Brain microvascular endothelial cell (primary cell): ENCODE results near the gene NARF.

Experiments used
- DNase-seq: peaks from one replicate; pipeline ENCODE4 v3.0.0-alpha.2; 2020
- H3K27ac ChIP-seq: fragments of 250-450 bp; sonication (Bioruptor Pico); 2 replicates; pipeline ENCODE4 v1.5.1; 2020; ENCODE audit warnings: mild to moderate bottlenecking, moderate library complexity
- H3K27me3 ChIP-seq: fragments of 250-450 bp; sonication (Bioruptor Pico); replicated peaks from 2 replicates; pipeline ENCODE4 v1.5.1; 2020; ENCODE audit warnings: mild to moderate bottlenecking
- H3K36me3 ChIP-seq: fragments of 250-450 bp; sonication (Bioruptor Pico); replicated peaks from 2 replicates; pipeline ENCODE4 v1.5.1; 2020; ENCODE audit warnings: mild to moderate bottlenecking
- H3K4me3 ChIP-seq: 2 replicates; pipeline ENCODE4 v1.5.1; 2011; ENCODE audit warnings: low read depth, mild to moderate bottlenecking, control low read depth, low read length, moderate library complexity
- in situ Hi-C: cut with HindIII; loops from 2 replicates; pipeline ENCODE4 v1.10.0; 2017; ENCODE audit warnings: low sequenced_read_pairs, low pct_ligation_motif_present
- TF ChIP-seq, protein P1 (sequence below): IDR thresholded peaks from 2 replicates; pipeline ENCODE4 v1.5.1; 2011; ENCODE audit warnings: low read depth, mild to moderate bottlenecking, moderate library complexity, low read length, control low read depth, inconsistent platforms; ENCODE audit errors: missing control alignments

The NARF gene

DNA sequence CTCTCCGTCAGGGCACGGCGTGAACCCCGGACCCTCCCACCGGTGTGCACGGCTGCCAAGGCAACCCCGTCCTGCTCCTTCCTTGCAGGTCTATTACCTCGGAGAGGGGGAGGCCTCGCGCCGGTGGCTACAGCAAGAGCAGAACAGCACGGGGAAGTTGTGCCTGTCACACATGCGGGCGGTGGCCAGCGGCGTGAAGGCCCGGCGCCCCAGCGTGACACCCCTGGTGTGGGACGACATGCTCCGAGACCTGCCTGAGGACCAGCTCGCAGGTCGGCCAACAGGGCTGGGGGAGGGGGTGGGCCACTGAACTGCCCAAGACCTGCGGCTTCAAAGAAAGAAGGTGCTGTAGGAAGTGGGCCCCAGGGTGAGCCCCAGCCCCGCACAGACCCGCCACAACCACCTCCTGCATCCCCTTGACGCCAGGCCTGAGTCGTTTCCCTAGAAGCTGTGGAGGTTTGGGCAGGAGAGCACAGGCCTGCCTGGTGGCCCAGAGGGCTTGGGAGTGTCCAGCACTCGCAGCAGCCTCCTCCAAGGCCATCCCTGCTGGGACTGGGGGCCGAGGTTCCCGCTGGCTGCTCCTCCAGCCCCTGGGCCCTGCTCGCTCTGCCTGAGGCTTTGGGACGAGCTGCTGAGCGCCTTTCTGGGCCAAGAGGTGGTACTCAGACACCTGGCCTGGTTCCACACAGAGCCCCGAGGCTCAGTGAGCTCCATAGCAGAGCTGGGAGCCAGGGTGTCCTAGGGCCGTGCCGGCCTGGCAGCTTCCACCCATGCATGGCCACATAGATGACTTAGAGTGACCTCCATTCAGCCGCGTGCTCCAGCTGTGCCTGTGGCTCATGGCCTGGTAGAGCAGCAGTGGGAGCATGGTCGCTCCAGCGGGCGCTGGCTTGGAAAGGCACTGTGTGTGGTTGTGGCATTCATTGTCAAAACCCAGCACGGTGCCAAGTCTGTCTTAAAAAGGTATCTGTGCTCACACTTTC lies 22.6 kb upstream of the NARF start:
- in situ Hi-C loops, result no loop called here
- Histone ChIP-seq H3K4me3 (no peak overlapping the region), H3K27ac (no peak overlapping the region), H3K36me3 (no peaks in the 10 kb centered on the region), H3K27me3 (no peaks in the 10 kb centered on the region)
- no peak for DNase-seq
- TF ChIP-seq, protein P1, sequence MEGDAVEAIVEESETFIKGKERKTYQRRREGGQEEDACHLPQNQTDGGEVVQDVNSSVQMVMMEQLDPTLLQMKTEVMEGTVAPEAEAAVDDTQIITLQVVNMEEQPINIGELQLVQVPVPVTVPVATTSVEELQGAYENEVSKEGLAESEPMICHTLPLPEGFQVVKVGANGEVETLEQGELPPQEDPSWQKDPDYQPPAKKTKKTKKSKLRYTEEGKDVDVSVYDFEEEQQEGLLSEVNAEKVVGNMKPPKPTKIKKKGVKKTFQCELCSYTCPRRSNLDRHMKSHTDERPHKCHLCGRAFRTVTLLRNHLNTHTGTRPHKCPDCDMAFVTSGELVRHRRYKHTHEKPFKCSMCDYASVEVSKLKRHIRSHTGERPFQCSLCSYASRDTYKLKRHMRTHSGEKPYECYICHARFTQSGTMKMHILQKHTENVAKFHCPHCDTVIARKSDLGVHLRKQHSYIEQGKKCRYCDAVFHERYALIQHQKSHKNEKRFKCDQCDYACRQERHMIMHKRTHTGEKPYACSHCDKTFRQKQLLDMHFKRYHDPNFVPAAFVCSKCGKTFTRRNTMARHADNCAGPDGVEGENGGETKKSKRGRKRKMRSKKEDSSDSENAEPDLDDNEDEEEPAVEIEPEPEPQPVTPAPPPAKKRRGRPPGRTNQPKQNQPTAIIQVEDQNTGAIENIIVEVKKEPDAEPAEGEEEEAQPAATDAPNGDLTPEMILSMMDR, result no peak

DNA sequence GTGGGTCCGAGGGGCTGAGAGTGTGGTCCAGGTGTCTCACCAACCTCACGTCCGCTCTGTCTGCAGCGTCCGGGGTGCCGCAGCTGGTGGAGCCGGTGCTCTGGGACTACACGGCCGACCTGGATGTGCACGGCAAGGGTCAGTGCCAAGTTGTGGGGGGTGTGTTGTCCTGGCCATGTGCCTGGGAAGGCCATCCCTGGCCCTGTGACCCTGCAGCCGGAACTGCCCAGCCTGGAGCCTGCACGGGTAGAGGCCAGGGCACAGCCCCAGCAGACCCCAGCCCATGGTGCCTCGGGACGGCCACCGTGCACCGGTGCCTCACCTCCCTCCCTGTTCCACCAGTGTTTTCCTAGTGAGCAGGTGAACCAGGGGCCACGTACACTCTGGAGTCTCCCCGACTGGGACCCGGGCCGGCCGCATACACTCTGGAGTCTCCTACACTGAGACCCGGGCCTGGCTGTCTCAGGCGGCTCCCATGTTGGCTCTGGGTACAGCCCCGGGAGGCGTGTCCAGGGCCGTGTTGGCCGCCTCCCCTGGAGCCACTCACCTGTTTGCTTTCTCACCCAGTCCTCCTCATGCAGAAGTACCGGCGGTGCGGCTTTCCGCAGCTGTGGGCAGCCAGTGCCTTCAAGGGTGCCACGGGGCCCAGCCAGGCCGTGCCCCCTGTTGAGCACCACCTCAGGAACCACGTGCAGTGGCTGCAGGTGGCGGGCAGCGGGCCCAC lies 21.8 kb upstream of the NARF start:
- Histone ChIP-seq H3K4me3 (no peak overlapping the region), H3K36me3 (no peaks in the 10 kb centered on the region)
- in situ Hi-C loops, result no loop called here

DNA sequence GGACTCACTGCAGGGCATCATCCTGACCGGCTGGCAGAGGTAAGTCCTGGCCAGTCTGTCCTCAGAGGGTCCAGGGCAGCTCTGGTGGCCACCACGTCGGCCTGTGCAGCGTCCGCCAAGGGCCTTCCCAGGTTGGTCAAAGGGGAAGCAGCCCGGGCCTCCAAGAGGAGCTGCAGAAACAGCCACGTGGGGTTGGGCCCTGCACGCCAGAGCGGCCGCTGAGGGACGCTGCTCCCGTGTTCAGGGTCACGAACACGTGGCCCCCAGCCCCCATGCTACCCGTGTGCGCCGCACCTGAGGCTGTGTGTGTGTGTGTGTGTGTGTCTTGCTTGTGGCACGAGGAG lies 21.2 kb upstream of the NARF start:
- TF ChIP-seq, protein P1, result no peak
- Histone ChIP-seq H3K27me3 (no peaks in the 10 kb centered on the region), H3K4me3 (no peak overlapping the region), H3K36me3 (no peaks in the 10 kb centered on the region), H3K27ac (no peak overlapping the region)
- in situ Hi-C loops, result no loop called here
- no peak for DNase-seq

More for the DNA sequence above, 21.8 kb upstream of the NARF start:
- no peak overlapping the region for H3K27ac ChIP-seq
- TF ChIP-seq, protein P1, result no peak
- no peaks in the 10 kb centered on the region for H3K27me3 ChIP-seq
- DNase-seq, result no peak

- TF ChIP-seq, protein P1, result no peak
- H3K27ac ChIP-seq, result no peak overlapping the region
- H3K36me3 ChIP-seq, result peaks cover 6% of the 10 kb centered on the region
- no peaks in the 10 kb centered on the region for H3K27me3 ChIP-seq
- no peak overlapping the region for H3K4me3 ChIP-seq
- no peak for DNase-seq
- in situ Hi-C loops, result no loop called here
Measured at GRCh38 chr17:82438401-82439193, 19.9 kb upstream of the NARF start.

- peaks cover 8% of the 10 kb centered on the region for H3K36me3 ChIP-seq
- no peaks in the 10 kb centered on the region for H3K27me3 ChIP-seq
- no peak for DNase-seq
- H3K4me3 ChIP-seq, result no peak overlapping the region
- H3K27ac ChIP-seq, result no peak overlapping the region
- TF ChIP-seq, protein P1, result no peak
- in situ Hi-C loops, result no loop called here
Measured at GRCh38 chr17:82439194-82439828, 19.2 kb upstream of the NARF start.
